GM12892 (cell line): ENCODE data around the gene SSTR1. TPM values are rescaled to one million over a fixed set of nuclear protein-coding genes. Genes with fewer than 3 reads are reported as not detected.

ENCODE experiments used
- DNase-seq: peaks from one replicate; pipeline ENCODE4 v3.0.0; 2011; ENCODE audit not compliant: insufficient read length
- FAIRE-seq: peaks from 2 replicates; lab custom pipeline; 2011; peaks lifted over from hg19 to GRCh38; lab: Jason Lieb, UNC
- POLR2A ChIP-seq: IDR thresholded peaks from 2 replicates; pipeline ENCODE4 v1.6.1; 2011; ENCODE audit warnings: low read depth, low read length, control low read depth
- POLR2AphosphoS5 ChIP-seq: IDR thresholded peaks from 2 replicates; pipeline ENCODE4 v1.6.1; 2011; ENCODE audit warnings: low read depth, low read length, control low read depth
- TAF1 ChIP-seq: IDR thresholded peaks from 2 replicates; pipeline ENCODE4 v1.6.1; 2011; ENCODE audit warnings: low read depth, mild to moderate bottlenecking, control low read depth, low read length, borderline replicate concordance
- polyA plus RNA-seq: library from polyadenylated mRNA; unstranded; fragments of >200 nt; gene quantifications from one replicate; pipeline ENCODE4 v1.2.1, GENCODE V29; 2012; ENCODE audit warnings: missing spikeins, inconsistent platforms; ENCODE audit not compliant: missing spikeins

The SSTR1 gene
- not detected for polyA plus RNA-seq

- FAIRE-seq (no peak), DNase-seq (no peak)
- TF ChIP-seq TAF1 (no peak), POLR2AphosphoS5 (no peak), POLR2A (no peak)
Measured at GRCh38 chr14:38207736-38208617, at the start of gene SSTR1. SSTR1 (plus strand) TSS chr14:38207904; CDS start chr14:38209390, 1,486 bp downstream.

- no peak for DNase-seq
- no peak for FAIRE-seq
- no peak for TF ChIP-seq TAF1
- no peak for TF ChIP-seq POLR2A
- TF ChIP-seq POLR2AphosphoS5: no peak
Measured at GRCh38 chr14:38158468-38158867, 49.2 kb upstream of the SSTR1 start.

- DNase-seq: no peak
- TF ChIP-seq TAF1: no peak
- TF ChIP-seq POLR2AphosphoS5: no peak
- TF ChIP-seq POLR2A: no peak
- no peak for FAIRE-seq
Measured at GRCh38 chr14:38168416-38168815, 39.3 kb upstream of the SSTR1 start.

- FAIRE-seq: no peak
- no peak for DNase-seq
- TF ChIP-seq TAF1: no peak
- TF ChIP-seq POLR2AphosphoS5: no peak
- no peak for TF ChIP-seq POLR2A
Measured at GRCh38 chr14:38171197-38171596, 36.5 kb upstream of the SSTR1 start.

- DNase-seq (no peak), FAIRE-seq (no peak)
- TF ChIP-seq POLR2A (no peak), TAF1 (no peak), POLR2AphosphoS5 (no peak)
Measured at GRCh38 chr14:38174711-38175110, 33.0 kb upstream of the SSTR1 start.

GRCh38 chr14:38175658-38176057, 32.0 kb upstream of the SSTR1 start:
- DNase-seq (no peak), FAIRE-seq (no peak)
- TF ChIP-seq TAF1 (no peak), POLR2AphosphoS5 (no peak), POLR2A (no peak)

GRCh38 chr14:38176379-38176778, 31.3 kb upstream of the SSTR1 start:
- TF ChIP-seq POLR2A: no peak
- TF ChIP-seq TAF1: no peak
- DNase-seq (no peak), FAIRE-seq (no peak)

GRCh38 chr14:38184132-38184531, 23.6 kb upstream of the SSTR1 start:
- DNase-seq: no peak
- no peak for FAIRE-seq

GRCh38 chr14:38185671-38186070, 22.0 kb upstream of the SSTR1 start:
- TF ChIP-seq POLR2AphosphoS5 (no peak), POLR2A (no peak), TAF1 (no peak)
- DNase-seq: no peak
- no peak for FAIRE-seq

More at GRCh38 chr14:38184132-38184531, 23.6 kb upstream of the SSTR1 start:
- TF ChIP-seq POLR2AphosphoS5: no peak
- no peak for TF ChIP-seq POLR2A
- TF ChIP-seq TAF1: no peak

- DNase-seq: no peak
- FAIRE-seq: no peak
- TF ChIP-seq TAF1: no peak
Measured at GRCh38 chr14:38186216-38186615, 21.5 kb upstream of the SSTR1 start.

GRCh38 chr14:38187528-38187927, 20.2 kb upstream of the SSTR1 start:
- TF ChIP-seq TAF1 (no peak), POLR2A (no peak), POLR2AphosphoS5 (no peak)
- DNase-seq: no peak
- no peak for FAIRE-seq
